Urothelium cell line (cell line): Measurements from ENCODE around the gene SPDYE3.

ENCODE experiments used
- DNase-seq: peaks from one replicate; pipeline ENCODE4 v3.0.0; 2011; ENCODE audit warnings: low spot score, mixed read lengths
- FAIRE-seq: peaks from 2 replicates; lab custom pipeline; 2011; peaks lifted over from hg19 to GRCh38; lab: Jason Lieb, UNC

Gene SPDYE3

GRCh38 chr7:100367676-100368613, 60.4 kb downstream of the SPDYE3 start:
- DNase-seq (no peak), FAIRE-seq (no peak)

- FAIRE-seq: no peak
Measured at GRCh38 chr7:100369105-100369504, 61.6 kb downstream of the SPDYE3 start.

GRCh38 chr7:100370303-100370702, 62.8 kb downstream of the SPDYE3 start:
- no peak for DNase-seq
- no peak for FAIRE-seq

More at GRCh38 chr7:100369105-100369504, 61.6 kb downstream of the SPDYE3 start:
- DNase-seq: no peak

GRCh38 chr7:100370746-100371145, 63.2 kb downstream of the SPDYE3 start:
- FAIRE-seq (no peak), DNase-seq (no peak)

- no peak for FAIRE-seq
- DNase-seq: no peak
Measured at GRCh38 chr7:100371561-100372171, 64.2 kb downstream of the SPDYE3 start.
